Posterior cingulate gyrus (tissue), 11 donors: ENCODE results near the gene SLC4A8.

ENCODE experiments used
- DNase-seq, 10 donors: peaks; one replicate each; pipeline versions ENCODE4 v3.0.0 to v3.0.0-alpha.2; 2020 to 2021; ENCODE audit warnings: mixed read lengths in 3 of 10
- intact Hi-C: fragments of 100-400 bp; cut with DNase I; formaldehyde crosslinking; loops from one replicate; pipeline ENCODE4 v1.15.1; 2023

The SLC4A8 gene

DNA sequence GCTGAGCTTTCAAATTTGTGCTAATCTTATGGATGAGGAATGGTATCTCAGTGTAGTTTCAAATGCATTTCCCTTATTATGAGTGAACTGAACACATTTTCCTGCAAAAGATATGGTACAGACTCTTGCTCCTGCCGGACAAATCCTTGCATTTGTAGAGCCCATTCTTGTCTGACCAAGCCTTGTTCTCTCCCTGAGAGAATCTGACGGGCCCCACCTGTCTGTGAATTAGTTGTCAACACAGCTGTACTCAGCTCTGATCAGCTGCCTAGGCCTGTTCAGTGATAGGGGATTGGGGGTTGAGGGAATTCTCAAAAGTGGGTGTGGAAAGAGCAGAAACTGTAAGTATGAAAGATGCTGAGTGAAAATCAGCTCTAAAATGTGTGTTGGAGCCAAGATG is 123.6 kb downstream of the SLC4A8 start:
- intact Hi-C loops: no loop called here
- DNase-seq: no peak

DNA sequence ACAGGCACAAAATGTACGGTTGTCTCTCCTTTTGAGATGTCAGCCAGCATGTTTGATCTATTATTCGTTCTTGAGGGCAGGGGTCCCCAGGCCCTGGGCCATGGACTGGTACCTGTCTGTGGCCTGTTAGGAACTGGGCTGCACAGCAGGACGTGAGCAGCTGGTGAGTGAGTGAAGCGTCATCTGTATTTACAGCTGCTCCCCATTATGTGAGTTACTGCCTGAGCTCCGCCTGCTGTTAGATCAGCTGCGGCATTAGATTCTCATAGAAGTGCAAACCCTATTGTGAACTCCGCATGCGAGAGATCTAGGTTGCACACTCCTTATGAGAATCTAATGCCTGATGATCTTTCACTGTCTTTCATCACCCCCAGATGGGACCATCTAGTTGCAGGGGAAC is 125.0 kb downstream of the SLC4A8 start:
- intact Hi-C loops: no loop called here
- no peak for DNase-seq
